ENCODE data around the gene HSF4. TPM values are rescaled to one million over a fixed set of nuclear protein-coding genes. Genes with fewer than 3 reads are reported as not detected.
A peak's percentile ranks its signal among the peaks of the same experiment; 100 is the strongest.

Gene HSF4
- total RNA-seq, 1 donor from 2014 or later: 29.3 TPM

DNA sequence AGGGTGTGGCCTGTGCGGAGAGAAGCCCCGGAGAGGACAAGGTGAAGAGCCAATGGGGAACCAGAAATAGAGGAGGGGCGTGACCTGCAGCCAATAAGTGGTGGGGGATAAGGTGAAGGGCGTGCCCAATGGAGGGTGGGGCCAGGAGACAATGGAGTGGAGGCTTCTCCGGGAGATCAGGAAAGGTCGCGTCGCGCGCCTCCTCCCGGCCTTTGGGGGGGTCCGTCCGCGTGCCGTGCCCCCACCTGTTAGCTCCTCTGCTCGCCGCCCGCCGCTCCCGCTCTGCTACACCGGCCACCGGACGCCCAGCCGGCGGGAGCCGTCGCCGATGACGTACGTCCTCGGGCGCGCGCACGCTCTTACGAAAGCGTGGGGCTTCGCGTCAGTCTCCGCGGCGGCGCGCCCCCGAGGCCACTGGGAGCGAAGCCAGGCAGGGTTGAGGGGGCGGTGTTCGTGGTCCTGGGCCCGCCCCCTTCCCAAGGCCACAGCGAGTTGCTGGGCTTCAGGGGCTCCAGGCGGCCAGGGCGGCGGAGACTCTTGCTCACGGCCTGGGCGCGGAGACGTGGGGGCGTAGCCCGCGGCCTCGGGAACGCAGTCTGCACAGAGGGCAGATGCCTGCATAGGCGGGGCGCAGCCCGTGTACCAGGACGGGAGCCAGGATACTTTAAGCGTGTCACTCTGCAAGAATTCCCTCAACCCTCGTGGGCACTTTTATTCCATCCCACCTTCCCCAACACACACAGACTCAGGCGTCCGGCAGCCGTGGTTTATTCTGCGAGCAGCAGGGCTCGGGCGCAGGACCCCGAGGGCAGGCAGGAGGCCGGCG lies 19.3 kb downstream of the HSF4 start, which contains the start of gene MATCAP1:
TSS of gene MATCAP1 (minus strand) at position 337 of the 826 bp plus-strand sequence. CDS start 3,353 bp downstream, outside the sequence.
- DNase-seq (ENCODE audit: low read depth): peak; percentile 98

- DNase-seq (ENCODE audit: low read depth): no peak
Measured at GRCh38 chr16:67184453-67184994, 20.0 kb downstream of the HSF4 start.

DNA sequence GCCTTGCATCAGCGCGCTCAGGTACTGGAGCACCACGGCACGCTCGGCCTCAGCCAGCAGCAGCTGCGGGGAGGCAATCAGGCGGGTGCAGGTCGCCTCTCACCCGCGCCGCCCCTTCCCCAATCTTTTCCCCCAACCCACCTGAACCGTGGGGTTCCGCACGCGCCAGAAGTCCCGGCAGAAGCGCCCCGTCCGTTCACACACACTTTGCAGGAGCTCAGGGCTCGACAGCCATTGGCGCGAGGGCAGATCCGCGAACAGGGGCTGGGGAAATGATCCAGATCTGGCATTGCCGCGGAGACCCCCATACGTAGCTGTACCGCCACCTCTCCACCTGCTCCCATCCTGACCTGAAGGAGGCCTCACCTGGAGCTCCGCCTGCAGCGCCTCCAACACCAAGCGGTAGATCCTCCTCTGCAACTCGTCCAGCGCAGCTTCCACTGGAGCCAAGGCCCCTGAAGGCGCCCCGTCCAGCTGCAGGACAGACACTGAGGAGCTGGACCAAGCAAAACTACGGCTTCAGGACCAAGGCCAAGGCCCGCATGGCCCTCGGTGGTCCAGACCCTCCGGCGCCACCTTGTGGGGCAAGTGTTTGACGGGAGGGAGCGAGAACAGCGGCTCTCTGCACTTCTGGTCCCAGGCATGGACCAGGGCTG lies 20.6 kb downstream of the HSF4 start:
- DNase-seq (ENCODE audit: low read depth): peak; percentile 95

DNA sequence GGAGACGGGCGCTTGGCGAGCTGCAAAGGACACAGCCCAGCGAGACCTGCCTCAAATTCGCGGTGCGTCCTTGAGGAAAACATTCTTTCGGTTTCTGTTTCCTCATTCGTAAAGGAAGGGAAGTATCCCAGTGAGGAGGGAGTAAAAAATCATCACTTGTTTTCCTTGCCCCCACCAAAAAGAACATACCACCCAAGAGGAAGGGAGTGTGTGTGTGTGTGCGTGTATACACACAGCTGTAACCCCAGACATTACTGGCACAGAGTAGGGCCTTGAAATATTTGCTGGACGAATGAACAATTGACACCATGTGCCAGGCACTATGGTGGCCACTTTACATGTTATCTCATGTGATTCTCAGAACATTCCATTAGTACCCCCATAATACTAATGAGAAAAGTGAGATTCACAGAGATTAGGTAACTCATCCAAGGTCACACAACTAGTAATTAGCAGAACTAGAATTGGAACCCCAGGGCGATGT lies 21.1 kb downstream of the HSF4 start:
- no peak for DNase-seq (ENCODE audit: low read depth)

DNA sequence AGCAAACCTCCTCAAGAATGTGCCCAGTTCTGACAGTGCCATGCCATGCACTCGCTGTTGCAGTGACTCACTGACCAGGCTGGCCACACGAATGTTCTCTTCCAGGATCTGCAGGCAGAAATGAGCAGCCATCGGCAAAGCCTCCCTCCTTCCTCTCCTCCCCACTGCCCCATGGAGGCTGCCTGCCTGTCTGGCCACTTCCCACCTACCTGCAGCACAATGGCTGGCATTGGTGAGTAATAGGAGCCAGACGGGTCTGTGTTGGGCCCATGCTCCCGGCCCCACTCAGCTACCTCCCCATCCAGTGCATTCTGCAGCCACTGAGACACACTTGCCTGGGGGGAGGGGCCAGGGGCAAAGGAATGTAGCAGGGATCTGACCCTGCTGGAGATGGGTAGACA lies 22.0 kb downstream of the HSF4 start:
- DNase-seq (ENCODE audit: low read depth): peak; percentile 87

GRCh38 chr16:67187175-67187890 lies 22.8 kb downstream of the HSF4 start:
- DNase-seq (ENCODE audit: low read depth): peak; percentile 96

DNA sequence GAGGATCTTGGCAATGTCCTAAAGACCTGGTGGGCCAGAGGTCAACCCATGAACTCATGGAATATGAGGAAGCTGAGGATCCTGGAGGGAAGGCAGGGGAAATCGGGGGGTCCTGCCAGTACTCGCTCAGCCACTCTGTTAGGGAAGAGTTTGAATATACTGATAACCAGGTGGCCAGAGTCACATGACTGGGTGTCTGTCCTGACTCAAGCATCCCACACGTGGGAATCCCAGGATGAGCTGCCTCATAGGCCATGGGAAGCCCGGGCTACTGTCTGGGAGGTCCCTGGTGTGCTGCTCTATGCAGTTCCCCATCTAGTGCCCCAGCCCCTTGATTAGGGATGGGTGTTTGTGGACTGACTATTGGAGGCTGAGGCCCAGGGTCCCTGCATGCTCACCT lies 23.8 kb downstream of the HSF4 start:
- no peak for DNase-seq (ENCODE audit: low read depth)

DNA sequence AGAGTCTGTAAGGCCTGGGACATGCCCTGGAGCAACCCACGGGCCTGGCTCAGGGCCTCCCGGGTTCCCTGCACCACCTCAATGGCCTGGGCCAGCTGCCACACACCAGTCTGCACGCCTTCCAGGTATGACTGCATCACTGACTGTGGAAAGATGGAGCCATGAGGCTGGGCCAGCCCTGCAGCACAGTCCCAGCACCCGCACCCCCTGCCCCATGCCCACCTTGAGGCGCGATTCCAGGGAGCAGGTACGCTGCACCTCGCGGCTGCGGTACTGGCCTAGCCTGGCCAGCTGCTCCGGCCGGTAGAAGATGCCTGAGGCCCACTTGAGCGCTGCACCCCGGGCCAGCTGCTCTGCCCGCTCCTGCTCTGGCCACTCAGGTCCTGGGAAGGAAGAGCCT lies 24.3 kb downstream of the HSF4 start:
- DNase-seq (ENCODE audit: low read depth): no peak

DNA sequence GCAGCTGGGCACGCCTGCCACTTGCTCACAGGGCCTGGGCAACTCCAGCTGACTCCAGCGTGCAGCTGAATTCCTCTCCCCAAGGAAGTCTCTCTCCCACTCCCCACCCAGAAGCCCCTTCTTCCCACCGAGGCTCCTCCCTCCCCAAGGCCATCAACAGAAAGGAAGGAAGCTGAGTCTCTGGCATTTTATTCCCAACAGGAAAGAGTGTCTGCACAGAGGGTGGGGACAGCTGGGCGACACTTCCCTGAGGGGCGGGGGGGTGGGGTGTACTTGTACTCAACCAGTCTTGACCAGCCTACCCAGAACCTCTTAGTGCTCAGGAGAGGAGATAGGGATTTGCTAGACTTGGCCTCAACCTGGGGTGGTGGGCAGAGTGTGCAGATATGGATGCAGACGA lies 25.5 kb downstream of the HSF4 start, which contains the start of gene EXOC3L1:
TSS of gene EXOC3L1 (minus strand) at position 96 of the 400 bp plus-strand sequence. CDS start 460 bp downstream, outside the sequence.
- no peak for DNase-seq (ENCODE audit: low read depth)

- no peak for DNase-seq (ENCODE audit: low read depth)
Measured at GRCh38 chr16:67190448-67191399, 26.2 kb downstream of the HSF4 start.

GRCh38 chr16:67191411-67191994 lies 27.0 kb downstream of the HSF4 start:
- no peak for DNase-seq (ENCODE audit: low read depth)

GRCh38 chr16:67191995-67192681 lies 27.6 kb downstream of the HSF4 start, which contains the start of gene E2F4:
TSS of gene E2F4 (plus strand) at chr16:67192155. CDS start at chr16:67192228, 73 bp downstream.
- peak; percentile 91 for DNase-seq (ENCODE audit: low read depth)

DNA sequence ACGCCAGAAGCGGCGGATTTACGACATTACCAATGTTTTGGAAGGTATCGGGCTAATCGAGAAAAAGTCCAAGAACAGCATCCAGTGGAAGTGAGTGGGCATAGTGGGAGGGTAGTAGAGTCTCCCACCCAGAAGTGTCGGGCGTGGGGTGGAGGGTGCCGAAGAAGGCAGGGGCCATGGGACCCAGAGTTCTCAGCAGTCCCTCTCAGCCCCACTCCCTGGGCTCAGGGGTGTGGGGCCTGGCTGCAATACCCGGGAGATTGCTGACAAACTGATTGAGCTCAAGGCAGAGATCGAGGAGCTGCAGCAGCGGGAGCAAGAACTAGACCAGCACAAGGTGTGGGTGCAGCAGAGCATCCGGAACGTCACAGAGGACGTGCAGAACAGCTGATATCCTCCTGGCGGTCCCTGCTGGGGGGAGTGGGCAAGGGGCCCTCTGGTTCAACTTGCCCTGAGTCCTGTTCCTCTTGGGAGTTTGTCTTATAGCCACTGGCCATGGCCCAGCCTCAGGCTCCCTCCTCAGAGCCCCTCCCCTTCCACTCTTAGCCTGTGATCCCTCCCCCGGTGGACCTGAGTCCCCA lies 28.3 kb downstream of the HSF4 start:
- DNase-seq (ENCODE audit: low read depth): no peak

DNA sequence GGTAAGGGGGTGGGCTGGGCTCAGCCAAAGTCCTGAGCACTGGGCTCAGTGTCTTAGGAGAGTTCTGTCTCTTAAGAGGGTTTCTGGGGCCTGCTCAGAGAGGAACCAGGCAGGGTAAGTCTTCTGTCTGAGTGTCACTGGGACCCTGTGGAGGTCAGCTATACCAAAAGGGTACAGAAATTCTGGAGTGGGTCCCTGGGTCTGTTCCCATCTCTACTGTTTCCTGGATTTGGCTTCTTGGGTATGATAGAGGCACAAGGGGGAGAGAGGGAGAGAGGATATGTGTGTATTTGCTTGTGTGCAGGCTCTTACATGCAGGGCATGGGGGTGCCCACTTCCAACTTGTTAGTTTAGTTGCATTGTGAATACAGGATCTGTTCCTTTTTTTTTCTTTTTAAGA lies 29.0 kb downstream of the HSF4 start:
- no peak for DNase-seq (ENCODE audit: low read depth)

GRCh38 chr16:67194260-67194659 lies 29.7 kb downstream of the HSF4 start:
- no peak for DNase-seq (ENCODE audit: low read depth)

DNA sequence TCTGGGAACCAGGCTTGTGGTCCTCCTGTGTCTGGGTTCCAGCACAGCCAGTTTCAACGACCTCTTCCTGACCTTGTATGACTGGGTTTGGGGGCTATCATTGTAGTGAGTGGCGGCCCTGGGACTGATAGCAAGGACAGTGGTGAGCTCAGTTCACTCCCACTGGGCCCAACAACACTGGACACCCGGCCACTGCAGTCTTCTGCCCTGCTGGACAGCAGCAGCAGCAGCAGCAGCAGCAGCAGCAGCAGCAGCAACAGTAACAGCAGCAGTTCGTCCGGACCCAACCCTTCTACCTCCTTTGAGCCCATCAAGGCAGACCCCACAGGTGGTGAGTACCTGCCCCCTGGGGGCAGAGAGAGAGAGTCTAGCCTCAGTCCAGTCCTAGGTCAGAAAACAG lies 31.1 kb downstream of the HSF4 start:
- DNase-seq (ENCODE audit: low read depth): no peak

DNA sequence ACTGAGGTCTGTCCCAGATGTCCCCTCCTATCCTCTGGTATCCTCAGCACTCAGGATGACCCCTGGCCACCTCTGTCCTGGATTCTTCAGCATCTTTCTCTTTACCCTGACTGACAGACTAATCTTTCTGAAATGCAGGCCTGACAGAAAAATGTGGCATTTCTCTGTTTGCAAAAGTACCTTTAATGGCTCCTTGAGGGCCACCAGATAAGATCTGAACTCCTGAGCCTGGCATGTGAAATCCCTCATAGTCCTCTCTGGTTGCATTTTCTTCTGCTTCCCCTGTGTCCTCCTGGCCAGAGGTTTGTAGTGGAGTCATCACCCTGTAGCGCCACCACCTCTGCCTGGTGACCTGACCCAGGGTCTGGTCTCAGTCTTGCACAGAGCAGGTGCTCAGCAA lies 32.3 kb downstream of the HSF4 start:
- no peak for DNase-seq (ENCODE audit: low read depth)

DNA sequence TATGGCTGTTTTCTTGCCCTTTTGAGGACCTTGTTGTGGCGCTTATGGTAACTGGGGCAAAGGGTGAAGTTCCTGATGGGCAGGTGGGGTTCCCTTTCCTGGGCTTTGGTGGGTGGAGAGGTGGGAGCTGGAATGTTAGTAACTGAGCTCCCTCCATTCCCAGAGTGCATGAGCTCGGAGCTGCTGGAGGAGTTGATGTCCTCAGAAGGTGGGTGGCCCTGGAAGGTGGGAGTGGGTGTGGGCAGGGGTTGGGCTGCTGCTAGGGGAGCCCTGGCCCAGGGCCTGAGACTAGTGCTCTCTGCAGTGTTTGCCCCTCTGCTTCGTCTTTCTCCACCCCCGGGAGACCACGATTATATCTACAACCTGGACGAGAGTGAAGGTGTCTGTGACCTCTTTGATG lies 33.2 kb downstream of the HSF4 start:
- DNase-seq (ENCODE audit: low read depth): no peak
